GOT3 (cell line): ENCODE measurements around the gene HRH2.

Source experiments
- DNase-seq: peaks from one replicate; lab custom pipeline; 2025; ENCODE audit warnings: mixed read lengths; lab: John Stamatoyannopoulos, UW

The HRH2 gene

DNA sequence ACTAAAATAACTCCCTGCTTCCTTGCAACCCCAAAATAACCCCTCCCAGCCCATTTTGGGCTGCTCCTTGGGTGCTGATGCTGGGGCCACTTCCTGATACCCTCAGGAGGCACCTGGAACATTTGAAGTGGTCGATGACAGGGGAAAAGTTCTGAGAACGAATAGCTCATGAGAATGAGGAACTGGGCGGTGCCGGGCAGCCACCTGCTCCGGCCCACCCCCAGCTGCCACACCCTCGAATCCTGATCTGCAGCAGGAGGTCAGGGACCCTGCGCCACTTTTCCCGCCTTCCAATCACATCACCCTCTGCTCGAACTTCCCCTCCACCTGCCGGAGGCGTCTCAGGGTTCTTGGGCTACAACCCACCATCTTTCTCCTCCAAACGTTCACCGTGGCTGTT is 19.7 kb downstream of the HRH2 start:
- no peak for DNase-seq

DNA sequence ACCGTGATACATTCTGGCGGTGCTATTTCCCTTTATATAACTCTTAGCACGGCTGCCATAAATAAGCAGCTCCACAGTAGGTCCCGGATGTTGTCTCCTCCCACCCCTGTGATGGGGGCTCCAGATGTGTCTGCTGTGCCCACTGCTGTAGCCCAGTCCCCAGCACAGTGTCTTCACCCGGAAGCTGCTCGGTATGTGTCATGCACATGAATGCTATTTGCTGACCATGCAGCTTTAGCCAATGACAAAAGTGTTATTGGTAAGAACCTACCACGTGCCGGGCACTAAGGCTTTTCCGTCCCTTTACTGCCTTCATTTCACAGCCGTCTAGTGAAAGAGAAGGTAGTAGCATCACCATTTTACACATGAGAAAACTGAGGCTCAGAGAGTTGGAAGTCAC is 20.2 kb downstream of the HRH2 start:
- no peak for DNase-seq

DNA sequence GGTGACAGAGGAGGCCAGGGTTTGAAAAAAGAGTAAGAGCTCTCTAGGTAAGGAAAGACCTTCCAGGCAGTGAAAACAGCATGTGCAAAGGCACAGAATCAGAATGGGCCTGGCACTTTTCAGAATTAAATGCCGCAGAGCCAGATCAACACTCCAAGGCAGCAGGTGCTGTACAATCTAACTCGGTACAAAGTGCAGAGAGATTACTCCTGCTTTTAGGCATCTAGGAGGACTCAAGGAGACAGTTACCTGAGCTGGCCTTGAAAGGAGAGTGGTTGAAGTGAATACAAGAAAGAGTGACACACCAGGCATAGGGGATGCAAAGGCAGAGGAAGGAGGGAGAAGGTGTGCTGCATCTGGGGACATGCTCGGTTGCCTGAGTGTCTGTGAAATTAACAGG is 21.5 kb downstream of the HRH2 start:
- no peak for DNase-seq

DNA sequence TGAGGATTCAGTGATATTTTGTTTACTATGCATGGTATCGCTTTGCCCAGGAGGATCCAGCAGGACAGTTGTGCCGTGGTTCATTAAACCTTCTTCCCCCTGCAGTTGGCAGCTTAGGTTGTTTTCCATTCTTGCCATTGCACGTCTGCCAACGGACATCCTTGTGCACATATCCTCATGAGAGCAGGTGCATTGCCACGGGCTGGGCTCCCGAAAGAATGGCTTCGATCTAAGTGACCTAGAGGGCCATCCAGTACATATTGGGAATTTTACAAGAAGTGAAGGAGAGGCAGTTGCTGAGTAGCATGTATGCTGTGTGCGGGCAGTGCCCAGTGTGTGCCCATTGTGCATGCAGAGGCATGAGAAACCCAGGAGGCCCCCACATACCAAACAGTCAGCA is 22.1 kb downstream of the HRH2 start:
- no peak for DNase-seq

DNA sequence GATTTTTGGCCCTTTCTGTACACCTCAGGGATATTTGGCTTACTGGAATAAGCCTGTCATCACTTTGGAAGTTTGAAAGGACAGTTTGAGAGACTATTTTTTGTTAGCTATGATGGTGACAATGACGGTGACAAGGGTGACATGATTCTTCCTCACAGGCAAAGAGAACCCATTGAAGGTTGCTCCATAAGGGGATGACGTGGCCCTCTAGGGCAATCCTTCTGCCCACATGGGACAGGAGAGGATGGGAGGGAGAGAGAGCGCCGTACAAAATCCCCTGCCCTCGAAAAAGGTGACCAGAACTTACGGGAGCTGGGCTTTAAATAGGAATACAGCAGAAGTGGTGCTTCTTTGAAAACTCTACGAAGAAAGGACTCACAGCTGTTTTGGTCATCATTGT is 22.6 kb downstream of the HRH2 start:
- no peak for DNase-seq

DNA sequence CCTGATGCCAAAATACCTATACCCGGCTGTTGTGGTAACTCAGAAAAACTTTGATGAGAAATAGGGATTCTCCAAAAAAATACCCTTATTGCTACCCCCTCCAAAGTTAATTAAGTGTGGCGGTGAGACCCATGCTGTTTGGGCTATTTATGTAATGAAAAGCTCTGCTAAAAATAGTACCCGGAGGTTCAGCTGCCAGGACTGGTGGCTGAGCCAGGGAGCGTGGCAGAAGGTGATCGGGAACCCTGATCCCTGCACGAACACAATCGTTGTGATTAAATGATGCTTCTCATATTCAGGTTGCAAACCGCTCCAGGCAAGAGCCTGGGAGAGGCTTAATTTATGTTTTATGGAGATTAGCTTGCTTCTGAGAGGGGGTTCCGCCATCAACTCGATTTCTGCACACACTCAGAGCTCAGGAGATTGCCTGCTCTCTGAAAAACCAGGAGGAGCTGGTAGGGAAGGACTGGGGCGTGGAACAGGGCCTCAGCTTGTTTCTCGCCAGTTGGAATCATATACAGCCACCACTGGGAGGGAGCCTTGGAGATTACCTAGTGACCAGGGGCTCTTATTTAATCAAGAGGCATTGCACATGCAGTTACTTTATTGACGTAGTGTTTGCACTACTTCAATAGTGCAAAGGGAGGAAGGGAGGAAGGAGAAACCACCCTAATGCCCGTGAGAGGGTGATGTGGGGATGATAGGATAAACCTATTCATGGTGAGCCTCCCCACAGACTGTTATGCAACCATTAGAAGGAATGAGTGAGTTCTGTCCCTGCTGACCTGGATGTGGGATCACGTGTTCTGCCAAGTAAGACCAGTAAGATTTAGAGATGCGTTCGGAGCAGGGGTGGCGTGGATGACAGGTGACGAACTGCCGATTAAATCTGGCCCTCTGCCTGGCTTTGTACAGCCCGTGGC is 23.4 kb downstream of the HRH2 start:
- no peak for DNase-seq

DNA sequence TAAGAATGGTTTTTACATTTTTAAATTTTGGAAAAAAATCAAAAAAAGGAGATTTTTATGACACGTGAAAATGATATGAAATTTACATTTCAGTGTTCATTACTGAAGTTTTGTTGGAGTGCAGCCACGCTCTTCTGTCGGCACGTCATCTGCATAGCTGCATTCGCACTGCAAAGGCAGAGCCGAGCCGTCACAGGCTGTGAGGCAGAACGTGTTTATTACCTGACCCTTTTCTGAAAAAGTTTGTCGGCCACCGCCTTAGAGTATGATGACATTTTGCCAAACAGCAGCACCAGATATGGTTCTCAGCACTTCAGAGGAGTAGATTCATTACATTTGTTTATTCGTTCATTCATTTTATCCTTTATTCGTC is 24.1 kb downstream of the HRH2 start:
- DNase-seq = no peak

DNA sequence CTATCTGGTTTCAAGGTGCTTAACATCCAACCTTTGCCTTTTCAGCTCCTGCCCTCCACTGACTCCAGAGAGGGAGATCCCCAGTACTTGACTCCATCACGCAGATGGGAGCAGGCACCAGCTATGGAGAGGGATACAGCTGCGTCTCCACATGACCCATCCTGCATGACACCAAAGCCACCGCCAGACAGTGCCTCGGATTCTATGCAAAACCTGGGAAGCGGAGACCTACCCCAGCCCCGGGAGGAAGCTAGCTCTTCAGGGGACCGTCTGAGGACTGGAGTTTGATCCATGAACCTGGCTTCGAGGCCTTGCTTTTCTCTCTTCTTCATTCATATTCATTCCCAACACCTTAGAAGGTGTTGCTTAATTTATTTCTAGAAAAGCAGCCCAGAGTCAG is 24.8 kb downstream of the HRH2 start:
- DNase-seq = no peak

DNA sequence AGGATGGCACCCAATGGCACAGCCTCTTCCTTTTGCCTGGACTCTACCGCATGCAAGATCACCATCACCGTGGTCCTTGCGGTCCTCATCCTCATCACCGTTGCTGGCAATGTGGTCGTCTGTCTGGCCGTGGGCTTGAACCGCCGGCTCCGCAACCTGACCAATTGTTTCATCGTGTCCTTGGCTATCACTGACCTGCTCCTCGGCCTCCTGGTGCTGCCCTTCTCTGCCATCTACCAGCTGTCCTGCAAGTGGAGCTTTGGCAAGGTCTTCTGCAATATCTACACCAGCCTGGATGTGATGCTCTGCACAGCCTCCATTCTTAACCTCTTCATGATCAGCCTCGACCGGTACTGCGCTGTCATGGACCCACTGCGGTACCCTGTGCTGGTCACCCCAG is 25.4 kb downstream of the HRH2 start:
- no peak for DNase-seq

DNA sequence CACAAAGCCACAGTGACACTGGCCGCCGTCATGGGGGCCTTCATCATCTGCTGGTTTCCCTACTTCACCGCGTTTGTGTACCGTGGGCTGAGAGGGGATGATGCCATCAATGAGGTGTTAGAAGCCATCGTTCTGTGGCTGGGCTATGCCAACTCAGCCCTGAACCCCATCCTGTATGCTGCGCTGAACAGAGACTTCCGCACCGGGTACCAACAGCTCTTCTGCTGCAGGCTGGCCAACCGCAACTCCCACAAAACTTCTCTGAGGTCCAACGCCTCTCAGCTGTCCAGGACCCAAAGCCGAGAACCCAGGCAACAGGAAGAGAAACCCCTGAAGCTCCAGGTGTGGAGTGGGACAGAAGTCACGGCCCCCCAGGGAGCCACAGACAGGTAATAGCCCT is 26.1 kb downstream of the HRH2 start:
- no peak for DNase-seq

DNA sequence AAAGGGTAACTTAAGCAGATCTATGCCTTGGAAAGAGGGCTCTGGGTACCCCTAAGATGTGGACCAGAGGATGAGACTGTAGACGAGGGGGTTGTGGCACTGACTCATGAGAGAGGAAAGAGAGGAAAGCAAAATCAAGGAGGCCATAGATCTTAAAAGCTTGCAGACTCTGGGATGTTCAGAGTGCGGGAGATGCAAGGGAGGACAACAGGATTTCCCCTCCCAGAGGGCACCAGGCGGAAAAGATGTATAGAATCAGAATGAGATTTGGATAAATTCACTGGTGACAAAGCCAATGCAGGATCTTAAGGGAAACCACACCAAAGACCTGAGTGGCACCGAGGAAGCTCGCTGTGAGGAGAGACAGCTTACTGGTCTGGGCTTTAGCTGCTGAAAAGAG is 27.1 kb downstream of the HRH2 start:
- DNase-seq = no peak

DNA sequence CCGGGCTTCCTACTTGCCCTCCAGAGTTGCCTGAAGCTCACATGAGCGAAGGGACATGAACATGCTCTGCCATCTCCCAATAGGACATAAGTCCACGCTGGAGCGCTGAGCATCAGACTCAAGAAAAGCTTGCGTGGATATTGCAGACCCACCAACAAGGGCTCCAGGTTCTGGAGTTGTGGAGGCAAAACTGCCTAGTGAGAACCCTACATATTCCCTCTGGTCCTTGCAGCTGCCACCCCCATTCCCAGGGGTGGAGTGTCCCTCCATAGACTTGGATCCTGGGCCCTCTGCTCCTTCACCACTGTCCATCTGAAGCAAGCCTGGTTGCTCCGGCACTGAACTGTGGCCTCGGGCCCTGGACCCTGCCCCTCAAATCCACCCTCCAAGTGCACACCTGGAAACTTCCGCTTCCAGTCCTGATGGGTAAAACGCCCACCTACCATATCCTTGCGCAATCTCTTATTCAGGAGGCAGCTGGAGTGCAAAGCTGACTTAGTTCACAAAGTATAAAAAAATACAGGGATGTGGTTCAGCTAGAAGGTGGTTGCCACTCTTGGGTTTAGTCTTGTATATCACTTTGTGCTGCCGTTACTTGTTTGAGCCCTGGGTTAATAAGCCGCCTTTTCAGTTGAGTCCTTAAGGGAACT is 28.0 kb downstream of the HRH2 start:
- DNase-seq = no peak

DNA sequence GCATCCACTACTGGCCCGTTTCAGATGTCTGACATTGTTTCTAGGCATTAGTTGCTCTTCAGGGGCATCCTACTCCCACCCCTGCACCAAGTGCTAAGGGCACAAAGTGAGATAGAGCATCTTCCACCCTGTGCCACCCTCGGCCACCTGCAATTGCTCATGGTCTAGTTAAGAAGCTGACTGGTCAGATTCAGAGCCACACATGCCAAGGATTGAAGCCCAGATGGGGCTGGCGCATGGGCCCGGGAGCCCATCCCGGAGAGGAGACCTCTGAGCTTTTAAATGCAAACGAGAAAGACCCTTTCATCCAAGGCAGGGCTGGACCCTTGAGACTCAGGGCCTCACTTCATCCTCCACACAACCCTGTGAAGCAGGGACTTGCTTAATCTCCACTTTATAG is 28.5 kb downstream of the HRH2 start:
- DNase-seq = no peak

DNA sequence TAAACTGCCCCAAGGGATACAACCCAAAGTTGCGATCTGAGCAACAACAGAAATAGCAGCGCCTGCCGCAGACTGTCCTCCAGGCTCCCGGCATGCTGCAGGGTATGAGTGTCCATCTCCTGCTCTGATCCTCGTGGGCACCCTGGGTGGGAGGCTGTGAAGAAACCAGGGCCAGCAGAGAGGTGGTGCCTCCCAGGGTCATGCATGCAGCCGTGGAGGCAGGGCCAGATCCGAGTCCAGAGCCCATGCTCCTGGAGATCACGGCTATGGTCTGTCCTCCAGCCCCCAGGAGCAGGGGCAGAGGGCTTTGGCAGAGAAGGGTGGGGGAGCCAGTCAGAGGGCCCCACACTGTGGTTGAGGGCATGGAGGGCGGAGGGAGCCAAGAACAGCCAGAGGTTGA is 29.0 kb downstream of the HRH2 start:
- no peak for DNase-seq

DNA sequence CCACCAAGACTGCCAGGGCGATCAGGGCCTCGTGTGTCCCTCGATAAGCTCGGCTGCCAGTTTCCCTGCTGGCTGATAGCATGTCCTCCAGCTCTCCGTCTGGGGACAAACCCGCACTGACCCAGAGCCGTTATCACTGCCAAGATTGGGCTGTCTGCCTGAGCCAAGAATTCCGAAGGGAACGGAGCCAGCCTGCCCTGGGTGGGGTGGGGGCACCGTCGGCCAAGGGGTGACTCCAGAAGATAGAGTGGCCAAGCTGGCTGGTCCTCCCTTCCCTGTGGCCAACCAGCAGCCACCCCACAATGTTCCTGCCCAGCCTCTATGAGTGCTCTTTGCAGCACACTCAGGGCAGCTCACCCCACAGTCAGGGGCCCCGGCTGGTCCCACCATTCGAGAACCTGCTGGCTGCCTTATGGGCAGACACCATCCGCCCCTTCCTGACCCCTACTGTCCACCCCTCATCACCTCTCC is 29.4 kb downstream of the HRH2 start:
- no peak for DNase-seq

DNA sequence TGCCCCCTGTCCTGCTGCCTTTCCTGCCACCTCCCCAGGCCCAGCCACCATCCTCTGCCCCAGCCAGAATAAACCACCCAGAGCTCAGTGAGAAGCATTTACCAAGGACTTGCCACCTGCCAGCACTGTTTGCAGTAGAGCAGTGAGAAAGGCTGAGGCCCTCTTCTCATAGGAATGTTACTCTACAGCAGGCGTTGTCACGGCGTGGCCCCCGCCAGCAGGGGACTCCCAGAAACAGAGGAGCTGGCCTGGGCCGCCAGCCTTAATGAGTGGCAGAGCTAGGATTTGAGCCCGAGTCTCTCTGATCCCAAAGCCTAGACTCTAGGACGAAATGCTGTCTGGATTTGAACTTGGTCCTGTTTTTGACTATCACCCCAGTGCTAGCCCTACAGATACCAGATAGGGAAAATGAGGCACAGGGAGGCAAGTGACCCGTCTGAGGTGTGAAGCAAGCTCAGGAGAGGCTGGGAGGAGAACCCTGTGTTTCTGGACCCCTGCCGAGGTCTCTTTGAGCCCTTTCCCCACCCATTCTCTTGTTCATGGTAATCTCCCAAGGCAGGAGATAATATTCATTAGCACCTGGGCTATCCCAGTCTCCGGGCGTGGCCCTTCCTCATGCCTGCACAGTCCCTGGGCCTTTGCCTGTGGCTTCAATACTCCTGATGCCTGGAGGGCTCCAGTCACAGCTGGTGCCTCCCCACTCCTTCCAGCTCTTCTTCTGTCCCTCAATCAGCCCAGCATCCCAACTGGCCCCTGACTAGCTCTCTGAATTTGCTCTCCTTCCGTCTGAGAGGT is 30.7 kb downstream of the HRH2 start:
- DNase-seq = no peak

DNA sequence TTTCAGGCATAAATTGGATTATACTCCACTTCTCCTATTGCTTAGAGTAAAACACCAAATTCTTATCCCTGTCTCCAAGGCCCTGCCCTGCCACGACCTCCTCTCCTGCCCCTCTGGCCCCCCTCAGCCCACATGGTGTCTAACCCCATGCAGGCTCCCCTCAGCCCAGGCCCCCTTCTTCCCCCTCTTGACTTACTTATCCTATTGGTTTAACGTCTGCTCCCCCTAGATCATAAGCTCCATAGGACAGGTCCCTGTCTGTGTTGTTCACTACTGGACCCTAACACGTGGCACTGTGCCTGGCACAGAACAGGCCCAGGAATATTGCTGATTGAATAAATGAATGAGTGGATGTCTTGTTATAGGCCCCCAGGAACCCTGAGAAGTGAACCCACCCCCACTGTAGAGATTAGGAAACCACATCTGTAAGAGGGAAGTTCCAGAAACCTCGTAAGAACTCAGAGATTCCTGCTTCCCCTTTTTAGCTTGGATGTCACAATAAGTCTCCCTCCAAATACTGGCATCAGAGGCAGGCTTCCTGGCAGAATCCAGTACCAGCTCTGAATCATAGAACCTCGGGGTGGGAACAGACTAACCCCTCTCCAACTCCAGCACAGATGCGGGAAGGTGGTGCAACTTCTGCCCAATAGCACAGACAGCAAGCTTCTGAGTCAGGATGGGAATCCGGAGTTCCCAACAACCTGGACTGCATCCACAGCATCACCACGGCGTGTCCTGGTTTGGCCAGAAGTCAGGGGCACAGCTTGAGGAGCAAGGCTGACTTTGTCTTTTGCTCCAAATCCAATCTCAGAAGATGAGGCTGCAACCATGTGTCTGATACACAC is 31.5 kb downstream of the HRH2 start:
- DNase-seq = peak; percentile 46

DNA sequence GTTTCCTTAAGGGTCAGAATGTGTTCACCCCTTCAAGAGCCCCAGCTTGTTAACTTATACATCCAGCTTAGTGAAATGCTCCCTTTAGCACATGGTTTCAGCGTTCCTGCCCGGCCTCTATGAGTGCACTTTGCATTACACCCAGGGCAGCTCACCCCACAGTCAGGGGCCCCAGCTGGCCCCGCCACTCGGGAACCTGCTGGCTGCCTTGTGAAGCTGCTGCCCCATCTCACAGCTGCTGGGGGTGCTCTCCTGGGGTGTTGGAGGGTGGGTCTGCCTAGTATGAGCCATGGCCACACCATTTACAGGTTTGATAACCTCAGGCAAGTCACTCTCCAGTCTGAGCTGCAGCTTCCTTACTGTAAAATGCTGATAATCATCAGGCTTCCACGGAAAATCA is 32.2 kb downstream of the HRH2 start:
- DNase-seq = no peak

DNA sequence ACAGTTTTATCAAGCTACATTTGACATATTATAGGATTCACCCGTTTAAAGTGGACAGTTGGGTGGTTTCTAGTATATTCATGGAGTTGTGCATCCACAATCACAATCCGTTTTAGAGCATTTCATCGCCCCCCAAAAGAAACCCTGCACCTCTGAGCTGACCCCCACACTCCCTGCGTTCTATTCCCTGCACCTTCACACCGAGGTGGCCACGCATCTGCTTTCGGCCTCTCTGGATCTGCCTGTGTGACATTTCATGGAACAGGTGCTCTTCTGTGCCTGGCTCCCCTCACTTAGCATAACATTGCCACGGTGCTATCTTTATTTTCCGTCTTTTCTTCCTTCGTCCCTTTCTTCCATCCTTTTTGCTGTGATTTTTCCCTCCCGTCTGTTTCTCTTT is 32.7 kb downstream of the HRH2 start:
- no peak for DNase-seq

DNA sequence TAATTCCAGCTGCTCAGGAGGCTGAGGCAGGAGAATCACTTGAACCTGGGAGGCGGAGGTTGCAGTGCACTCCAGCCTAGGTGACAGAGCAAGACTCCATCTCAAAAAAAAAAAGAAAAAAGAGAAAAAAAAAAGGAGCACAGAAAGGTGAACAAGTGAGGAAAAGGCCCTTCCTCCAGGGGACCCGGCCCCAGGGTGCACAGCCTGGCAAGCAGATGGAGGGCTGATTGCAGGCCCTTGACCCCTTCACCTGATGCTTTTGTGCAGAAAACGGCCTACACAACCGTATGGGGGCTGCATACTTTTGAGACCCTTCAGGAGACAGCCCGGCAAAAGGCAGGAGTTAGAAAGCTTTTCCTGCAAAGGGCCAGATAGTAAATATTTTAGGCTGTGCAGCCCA is 33.9 kb downstream of the HRH2 start:
- DNase-seq = no peak

DNA sequence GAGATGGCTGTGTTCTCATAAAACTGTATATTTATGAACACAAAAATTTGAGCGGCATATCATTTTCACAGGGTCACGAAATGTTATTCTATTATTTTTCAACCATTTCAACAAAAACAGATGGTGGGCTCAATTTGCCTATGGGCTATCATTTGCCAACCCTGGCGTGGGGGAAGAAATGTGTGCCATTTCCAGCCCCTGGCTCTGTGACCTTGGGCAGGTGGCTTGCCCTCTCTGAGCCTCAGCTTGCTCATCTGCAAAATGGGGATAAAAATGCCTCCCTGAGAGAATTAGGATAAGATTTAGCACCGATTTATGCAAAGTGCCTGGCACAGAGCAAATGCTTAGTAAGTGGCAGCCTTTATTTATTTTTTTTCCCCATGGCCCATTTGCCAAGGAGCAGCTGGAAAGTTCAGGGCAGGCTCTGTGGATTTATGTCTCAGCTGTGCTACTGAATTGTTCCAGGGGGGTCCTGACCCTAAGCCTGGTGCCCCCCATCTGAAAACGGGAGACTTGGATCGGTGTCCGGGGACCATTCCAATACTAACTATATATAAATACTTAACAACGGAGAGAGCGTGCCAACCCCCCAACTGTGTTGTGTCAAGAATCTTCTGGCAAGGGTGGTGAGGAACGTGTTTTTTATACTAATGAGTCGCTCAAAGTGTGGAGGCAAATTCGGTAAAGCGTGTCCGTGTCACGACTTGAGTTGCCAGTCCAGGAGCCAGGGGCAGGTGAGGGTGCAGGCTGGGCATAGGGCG is 34.5 kb downstream of the HRH2 start:
- no peak for DNase-seq
